HG03442 (cell line): ENCODE results near the gene SLC35F3.

Source experiments
- ATAC-seq: cut with Tn5 transposase; IDR thresholded peaks from one replicate; pipeline ENCODE4 v1.9.1; 2021; ENCODE audit warnings: mild to moderate bottlenecking, moderate library complexity; ENCODE audit not compliant: unreplicated experiment

Gene SLC35F3

GRCh38 chr1:234019387-234019786 is 114.9 kb downstream of the SLC35F3 start:
- ATAC-seq, result no peak

- ATAC-seq, result no peak
These were observed 117.8 kb downstream of the SLC35F3 start for GRCh38 chr1:234022302-234022701.

GRCh38 chr1:234039603-234040002 is 135.1 kb downstream of the SLC35F3 start:
- ATAC-seq, result no peak

- no peak for ATAC-seq
These were observed 136.2 kb downstream of the SLC35F3 start for GRCh38 chr1:234040446-234041317.

- ATAC-seq, result no peak
These were observed 139.6 kb downstream of the SLC35F3 start for GRCh38 chr1:234044079-234044478.

GRCh38 chr1:234047123-234047522 is 142.6 kb downstream of the SLC35F3 start:
- no peak for ATAC-seq

GRCh38 chr1:234062166-234062565 is 157.7 kb downstream of the SLC35F3 start:
- no peak for ATAC-seq

- peak; percentile 63 for ATAC-seq
These were observed 161.4 kb downstream of the SLC35F3 start for GRCh38 chr1:234065794-234066447.

GRCh38 chr1:234067581-234068337 is 163.3 kb downstream of the SLC35F3 start:
- no peak for ATAC-seq

- no peak for ATAC-seq
These were observed 165.3 kb downstream of the SLC35F3 start for GRCh38 chr1:234069760-234070159.

GRCh38 chr1:234072793-234073192 is 168.3 kb downstream of the SLC35F3 start:
- no peak for ATAC-seq

GRCh38 chr1:234078143-234078542 is 173.7 kb downstream of the SLC35F3 start:
- ATAC-seq, result no peak

- ATAC-seq, result no peak
These were observed 175.4 kb downstream of the SLC35F3 start for GRCh38 chr1:234079896-234080295.

- ATAC-seq, result no peak
These were observed 179.0 kb downstream of the SLC35F3 start for GRCh38 chr1:234083460-234083859.

GRCh38 chr1:234089396-234089795 is 184.9 kb downstream of the SLC35F3 start:
- no peak for ATAC-seq

GRCh38 chr1:234090212-234091064 is 186.0 kb downstream of the SLC35F3 start:
- ATAC-seq, result no peak

GRCh38 chr1:234091065-234091401 is 186.6 kb downstream of the SLC35F3 start:
- ATAC-seq, result no peak

GRCh38 chr1:234091876-234092275 is 187.4 kb downstream of the SLC35F3 start:
- no peak for ATAC-seq

GRCh38 chr1:234093107-234093506 is 188.6 kb downstream of the SLC35F3 start:
- ATAC-seq, result no peak

- no peak for ATAC-seq
These were observed 189.3 kb downstream of the SLC35F3 start for GRCh38 chr1:234093741-234094140.

GRCh38 chr1:234094172-234094571 is 189.7 kb downstream of the SLC35F3 start:
- no peak for ATAC-seq
